ENCODE measurements around the gene SRSF4.
A peak's percentile ranks its signal among the peaks of the same experiment; 100 is the strongest.

The SRSF4 gene

GRCh38 chr1:29121936-29122681 is 59.6 kb downstream of the SRSF4 start:
- peak; percentile 80 for DNase-seq (ENCODE audit: low spot score)
- H3K27ac ChIP-seq = peak overlapping the region; percentile 95 to 99

DNA sequence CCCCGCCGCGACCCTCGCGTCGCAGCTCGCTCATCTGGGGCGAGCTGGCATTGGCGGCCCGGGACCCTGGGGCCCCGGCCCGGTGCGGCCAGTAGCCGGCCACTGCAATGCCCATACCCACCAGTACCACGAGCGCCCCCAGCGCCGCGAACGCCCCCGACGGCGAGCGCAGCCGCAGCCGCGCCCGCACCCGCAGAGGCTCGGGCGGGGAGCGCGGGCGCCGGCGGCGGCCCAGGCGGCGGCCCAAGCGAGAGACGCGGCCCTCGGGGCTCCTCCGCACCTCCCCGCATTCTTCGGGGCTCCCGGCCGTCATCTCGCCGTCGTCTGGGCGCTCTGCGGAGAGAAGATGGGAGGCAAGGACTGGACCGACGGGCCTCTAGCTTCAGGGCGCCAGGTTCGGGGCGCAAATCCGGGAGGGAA is 60.2 kb downstream of the SRSF4 start:
- peak overlapping the region; percentile 90 for H3K4me3 ChIP-seq
- no peak for TF ChIP-seq CTCF (IDR thresholded peaks at IDR 0.05)
- H3K27ac ChIP-seq = peak overlapping the region; percentile 95 to 99
- no peak for DNase-seq (ENCODE audit: low spot score)

More at GRCh38 chr1:29121936-29122681, 59.6 kb downstream of the SRSF4 start:
- TF ChIP-seq CTCF (IDR thresholded peaks at IDR 0.05) = no peak
- peak overlapping the region; percentile 90 for H3K4me3 ChIP-seq

DNA sequence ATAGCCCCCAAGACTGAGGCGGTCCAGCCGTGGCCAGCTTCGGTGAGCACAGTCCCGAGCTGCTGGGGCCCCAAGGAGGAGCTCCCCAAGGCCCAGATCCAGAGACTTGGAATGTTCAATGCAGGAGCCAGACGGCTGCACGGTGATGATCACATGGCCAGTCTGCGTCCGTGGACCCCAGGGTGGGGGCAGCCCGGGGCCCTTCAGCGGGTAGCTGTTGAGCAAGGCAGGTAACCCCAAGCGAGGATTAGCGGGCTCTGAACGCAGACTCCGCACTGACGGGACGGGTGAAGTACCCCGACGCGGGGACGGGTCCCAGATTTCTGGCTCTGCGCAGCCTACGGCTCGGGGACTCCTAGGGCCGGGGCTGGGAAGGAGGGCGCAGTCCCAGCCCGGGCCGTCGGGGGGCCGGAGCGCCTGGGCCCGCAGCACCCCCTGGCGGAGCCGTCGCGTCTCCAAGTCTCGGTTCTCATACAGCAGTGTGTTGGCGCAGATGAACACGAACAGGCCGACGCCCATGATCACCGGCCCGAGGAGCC is 60.7 kb downstream of the SRSF4 start:
- peak overlapping the region; percentile 90 for H3K4me3 ChIP-seq

GRCh38 chr1:29120367-29120766 is 61.3 kb downstream of the SRSF4 start:
- Histone ChIP-seq H3K4me3 (no peak overlapping the region), H3K27ac (peak overlapping the region in 1 of 2 donors; percentile 99)
- no peak for DNase-seq (ENCODE audit: low spot score)
- TF ChIP-seq CTCF (IDR thresholded peaks at IDR 0.05) = no peak

More for the DNA sequence above, 60.7 kb downstream of the SRSF4 start:
- DNase-seq (ENCODE audit: low spot score) = peak; percentile 76
- H3K27ac ChIP-seq = peak overlapping the region; percentile 95 to 99
- TF ChIP-seq CTCF (IDR thresholded peaks at IDR 0.05) = peak; percentile 43

GRCh38 chr1:29119121-29119929 is 62.4 kb downstream of the SRSF4 start:
- DNase-seq (ENCODE audit: low spot score) = no peak
- no peak for TF ChIP-seq CTCF (IDR thresholded peaks at IDR 0.05)
- Histone ChIP-seq H3K27ac (peak overlapping the region in 1 of 2 donors; percentile 99), H3K4me3 (no peak overlapping the region)

- no peak overlapping the region for H3K27ac ChIP-seq
- no peak overlapping the region for H3K4me3 ChIP-seq
- no peak for TF ChIP-seq CTCF (IDR thresholded peaks at IDR 0.05)
- no peak for DNase-seq (ENCODE audit: low spot score)
These were observed 64.3 kb downstream of the SRSF4 start for GRCh38 chr1:29117381-29117780.
